Measurements from ENCODE around the gene MRPL9. TPM values are rescaled to one million over a fixed set of nuclear protein-coding genes. Genes with fewer than 3 reads are reported as not detected.

MRPL9 gene
- total RNA-seq, 1 donor from 2014 or later, result 63.9 TPM

DNA sequence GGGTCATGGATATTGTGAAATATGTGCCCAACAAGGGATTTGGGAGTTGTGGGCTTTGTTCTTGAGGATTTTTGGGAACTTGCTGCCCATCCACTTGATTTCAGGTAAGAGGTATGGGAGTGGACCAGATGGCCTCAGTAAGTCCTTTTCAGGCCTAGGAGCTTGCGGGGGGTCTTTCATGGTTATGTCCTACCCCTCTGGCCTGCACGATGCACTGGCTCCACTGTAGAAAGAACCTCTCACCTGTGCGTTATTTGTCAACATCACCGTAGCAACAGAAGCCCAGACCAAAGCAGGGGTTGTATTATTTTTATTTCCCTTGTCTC is 33.4 kb downstream of the MRPL9 start:
- DNase-seq, result no peak

- no peak for DNase-seq
Measured at GRCh38 chr1:151729157-151729965, 33.9 kb downstream of the MRPL9 start.

GRCh38 chr1:151728151-151729054 is 34.9 kb downstream of the MRPL9 start:
- peak; percentile 61 for DNase-seq

- DNase-seq, result no peak
Measured at GRCh38 chr1:151723726-151724370, 39.4 kb downstream of the MRPL9 start.

DNA sequence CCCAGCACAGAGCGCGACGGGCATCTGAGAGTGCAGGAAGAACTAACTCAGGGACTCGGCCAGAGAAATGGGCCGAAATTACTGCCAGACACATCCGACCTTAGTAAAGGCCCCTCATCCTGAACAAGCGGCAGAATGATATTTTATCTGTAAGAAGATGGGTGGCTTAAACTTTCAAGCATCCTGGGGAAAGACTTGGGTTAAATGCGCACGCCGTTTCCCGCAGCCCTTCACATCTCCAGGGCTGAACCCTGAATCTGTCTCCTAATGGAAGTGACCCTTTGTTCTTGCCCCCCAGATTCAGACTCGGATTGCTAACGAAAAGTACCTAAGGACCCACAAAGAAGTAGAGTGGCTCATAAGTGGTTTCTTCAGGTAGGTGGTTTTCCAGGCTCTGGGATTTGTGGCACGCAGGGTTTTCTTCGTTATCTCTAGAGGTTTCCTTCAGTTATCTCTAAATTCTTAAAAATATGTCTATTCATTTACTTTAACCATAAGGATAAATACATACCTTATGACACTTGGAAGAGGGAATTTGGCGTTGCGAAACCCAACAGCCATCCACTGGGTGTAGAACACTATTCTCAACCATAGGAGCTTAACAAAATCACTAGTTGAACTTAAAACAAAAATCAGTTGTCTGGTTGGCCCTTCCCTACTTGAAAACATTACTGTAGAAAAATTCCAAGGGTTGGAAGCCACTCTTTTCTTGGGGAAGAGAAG is 41.3 kb downstream of the MRPL9 start:
- DNase-seq, result no peak

DNA sequence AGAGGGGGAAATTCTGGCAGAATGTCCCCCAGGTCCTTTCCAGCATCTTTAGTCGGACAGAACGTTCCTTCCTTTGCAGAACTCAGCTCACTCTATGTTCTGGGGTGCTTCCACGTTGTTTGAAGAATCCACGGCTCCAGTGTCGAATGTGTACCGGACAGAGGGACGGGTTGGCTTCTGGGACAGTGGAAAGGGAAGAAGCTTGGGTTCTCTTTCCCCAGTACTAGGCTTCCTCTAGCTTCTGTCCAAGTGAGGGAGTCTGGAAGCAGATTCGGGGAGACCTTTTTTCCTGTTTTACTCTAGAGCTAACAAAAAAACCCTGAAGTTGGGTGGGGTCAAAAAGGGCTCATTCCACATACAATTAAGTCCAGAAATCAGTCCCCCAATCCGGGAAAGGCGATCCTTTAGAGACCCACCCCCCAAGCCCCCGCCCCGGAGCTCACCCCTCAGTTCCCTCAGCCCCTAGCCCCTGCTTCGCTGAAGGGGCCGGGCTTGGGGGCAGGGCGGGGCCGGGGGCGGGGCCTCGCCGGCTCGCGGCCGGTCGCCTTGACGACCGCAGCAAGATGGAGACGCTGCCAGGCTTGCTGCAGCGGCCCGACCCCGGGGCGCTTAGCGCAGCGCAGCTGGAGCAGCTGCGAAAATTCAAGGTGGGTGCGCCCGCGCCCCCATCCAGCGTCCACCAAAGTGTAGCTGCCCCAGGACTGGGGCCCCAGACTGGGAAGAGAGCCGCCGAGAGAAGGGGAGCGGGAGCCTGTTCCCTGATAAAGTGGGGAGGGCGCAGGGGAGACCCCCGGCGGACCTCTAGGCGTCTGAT is 42.1 kb downstream of the MRPL9 start, which contains the start of gene RIIAD1:
RIIAD1 (plus strand) TSS at position 549 of the 814 bp plus-strand sequence; CDS start at position 564, 15 bp downstream.
- no peak for DNase-seq

DNA sequence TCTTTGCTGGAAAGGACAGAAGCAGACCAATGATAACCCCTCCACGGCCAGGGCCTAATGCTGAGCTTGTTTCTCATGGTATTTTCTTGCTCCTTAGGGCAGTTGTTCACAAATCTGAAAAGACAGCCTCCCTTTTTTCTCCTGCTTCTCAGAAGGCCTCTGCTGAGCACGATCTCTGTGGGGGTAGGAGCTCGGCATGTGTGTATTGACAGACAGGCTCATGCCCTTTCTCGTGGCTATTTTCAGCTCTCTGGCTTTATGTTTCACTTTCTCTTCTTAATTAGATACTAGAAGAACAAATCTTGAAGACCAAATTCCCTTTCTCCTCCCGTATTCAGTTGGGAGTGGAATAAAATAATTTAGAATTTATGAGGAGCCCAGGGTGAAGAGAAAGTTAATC is 42.7 kb downstream of the MRPL9 start:
- DNase-seq, result no peak

DNA sequence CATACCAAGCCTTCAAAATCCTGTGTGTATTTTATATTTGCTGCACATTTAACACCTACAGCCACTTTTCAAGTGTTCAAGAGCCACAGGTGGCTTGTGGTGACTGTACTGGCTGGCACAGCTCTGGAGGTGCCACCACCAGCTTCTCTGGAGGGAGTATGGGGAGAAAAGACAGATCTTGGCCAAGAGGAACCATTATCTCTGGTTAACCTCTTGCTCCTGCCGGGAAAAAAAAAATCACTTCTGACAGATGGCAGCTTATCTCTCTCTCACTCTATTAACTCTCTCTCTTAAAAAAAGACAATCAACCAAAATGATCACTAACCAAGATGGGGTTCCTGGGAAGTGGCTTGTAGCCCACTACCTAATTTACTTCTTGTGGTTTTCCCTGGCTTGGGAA is 43.2 kb downstream of the MRPL9 start:
- DNase-seq, result no peak

DNA sequence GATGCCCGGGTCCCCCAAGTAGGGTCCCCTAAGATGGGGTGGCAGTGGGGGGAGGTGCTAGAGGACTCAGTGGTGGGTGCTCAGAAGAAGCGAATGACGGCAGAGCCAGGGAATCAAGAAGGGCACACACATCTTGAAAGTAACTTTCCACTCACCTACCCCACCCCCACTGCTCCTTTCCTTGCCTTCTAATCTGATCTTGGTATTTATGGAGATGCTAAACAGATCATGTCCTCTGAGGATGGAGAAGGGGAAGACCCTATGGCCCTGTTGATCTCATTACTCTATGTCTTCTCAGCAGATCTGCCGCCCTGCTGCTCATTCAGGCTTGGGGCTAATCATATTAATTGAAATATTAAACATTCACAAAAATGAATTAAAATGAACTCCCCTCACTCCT is 44.6 kb downstream of the MRPL9 start:
- no peak for DNase-seq

- DNase-seq, result no peak
Measured at GRCh38 chr1:151718011-151718431, 45.3 kb downstream of the MRPL9 start.

GRCh38 chr1:151716771-151717631 is 46.3 kb downstream of the MRPL9 start, which contains the start of gene CELF3:
Gene CELF3 (minus strand): TSS chr1:151716803. CDS start chr1:151716020, 783 bp downstream.
- no peak for DNase-seq

- DNase-seq, result no peak
Measured at GRCh38 chr1:151716405-151716762, 46.9 kb downstream of the MRPL9 start.

GRCh38 chr1:151715726-151716404 is 47.4 kb downstream of the MRPL9 start:
- DNase-seq, result no peak

- no peak for DNase-seq
Measured at GRCh38 chr1:151714820-151715725, 48.2 kb downstream of the MRPL9 start.

DNA sequence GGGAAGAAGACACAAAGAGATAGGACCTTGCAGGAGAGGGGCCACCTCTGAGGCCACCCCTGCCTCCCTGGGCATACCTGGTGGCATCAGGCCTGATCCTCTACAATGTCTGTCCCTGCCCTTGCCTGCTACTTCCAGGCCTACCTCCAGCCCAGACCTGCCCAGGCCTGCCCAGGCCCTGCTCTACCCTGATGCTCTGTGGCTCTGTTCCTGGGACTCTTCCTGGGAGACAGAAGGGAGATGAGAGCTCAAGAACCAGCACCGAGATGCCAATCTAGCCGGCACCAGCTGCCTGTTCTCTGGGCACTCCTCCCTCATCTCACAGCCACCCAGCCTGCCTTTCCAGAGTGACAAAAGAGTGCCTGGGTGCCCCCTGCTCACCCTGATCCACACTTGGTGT is 49.4 kb downstream of the MRPL9 start:
- no peak for DNase-seq

GRCh38 chr1:151713044-151713443 is 50.3 kb downstream of the MRPL9 start:
- no peak for DNase-seq

GRCh38 chr1:151711951-151712350 is 51.3 kb downstream of the MRPL9 start:
- no peak for DNase-seq

DNA sequence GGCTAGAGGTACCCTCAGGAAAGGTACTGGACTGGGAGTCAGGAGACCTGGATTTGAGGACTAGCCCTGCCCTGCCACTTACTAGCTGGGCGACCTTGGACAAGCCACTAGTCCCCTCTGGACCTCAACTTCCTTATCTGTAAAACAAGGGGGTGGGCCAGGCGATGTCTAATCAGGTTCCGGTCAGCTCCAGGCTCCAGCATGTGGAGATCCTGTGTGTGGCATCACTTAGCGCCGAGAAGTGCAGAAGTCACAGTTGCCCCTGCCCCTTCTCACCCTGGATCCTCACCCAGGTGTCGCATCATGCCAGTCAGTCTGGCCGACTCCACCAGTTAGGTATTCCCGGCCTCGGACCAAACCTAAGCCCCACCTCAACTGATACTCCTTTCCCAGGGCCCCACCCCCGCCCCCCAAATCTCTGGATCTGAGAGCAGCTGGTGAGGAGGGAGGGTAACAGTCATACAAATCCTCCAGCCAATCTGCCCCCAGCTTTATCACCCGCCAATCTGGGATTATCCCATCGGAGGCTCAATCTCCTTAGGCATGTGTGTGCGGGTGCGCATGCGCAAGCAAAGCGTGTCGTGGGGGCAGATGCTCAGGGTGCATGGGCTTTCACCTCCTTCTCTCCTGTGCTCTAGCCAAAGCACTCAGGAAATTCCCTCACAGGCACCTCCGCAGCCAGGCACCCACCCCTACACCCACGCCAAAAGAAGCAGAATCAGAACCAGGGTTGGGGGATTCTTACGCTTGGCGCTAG is 52.1 kb downstream of the MRPL9 start:
- no peak for DNase-seq
